Esophagus muscularis mucosa (tissue), 4 donors: ENCODE results near the gene ZNF280A. TPM values are rescaled to one million over a fixed set of nuclear protein-coding genes. Genes with fewer than 3 reads are reported as not detected.

Experiments
- DNase-seq: peaks from one replicate; pipeline ENCODE4 v3.0.0-alpha.2; 2017; ENCODE audit errors: extremely low spot score
- H3K27ac ChIP-seq, 4 donors: fragments of 200-600 bp; sonication (generic); replicated peaks in 1 of 4; 1 replicate in 3 of 4; 2 replicates in 1 of 4; pipeline ENCODE4 v1.5.1; 2016 to 2019; ENCODE audit warnings: mild to moderate bottlenecking in 1 of 4
- H3K27me3 ChIP-seq, 4 donors: fragments of 200-600 bp; sonication (generic); one replicate each; pipeline versions ENCODE4 v1.5.1 to v1.6.0; 2016 to 2019
- H3K36me3 ChIP-seq, 4 donors: fragments of 200-600 bp; sonication (generic); one replicate each; pipeline ENCODE4 v1.5.1; 2016 to 2019
- H3K4me1 ChIP-seq, 4 donors: fragments of 200-600 bp; sonication (generic); one replicate each; pipeline ENCODE4 v1.5.1; 2016 to 2019
- H3K4me3 ChIP-seq, 4 donors: fragments of 200-600 bp; sonication (generic); 1 replicate in 2 of 4; 2 replicates in 2 of 4; pipeline ENCODE4 v1.5.1; 2016 to 2019; ENCODE audit warnings: mild to moderate bottlenecking in 4 of 4, moderate library complexity in 1 of 4
- H3K9me3 ChIP-seq, 4 donors: fragments of 200-600 bp; sonication (generic); 1 replicate in 3 of 4; 2 replicates in 1 of 4; pipeline ENCODE4 v1.5.1; 2016 to 2019
- EP300 ChIP-seq: sonication (generic); formaldehyde crosslinking; IDR thresholded peaks from one replicate; pipeline ENCODE4 v1.6.1; 2017; ENCODE audit warnings: antibody characterized with exemption
- POLR2A ChIP-seq: fragments of 450-650 bp; IDR thresholded peaks from one replicate; pipeline ENCODE4 v1.6.1; 2017; ENCODE audit warnings: antibody characterized with exemption, moderate library complexity, mild to moderate bottlenecking, low read depth
- POLR2AphosphoS5 ChIP-seq, 2 donors: sonication (generic); formaldehyde crosslinking; IDR thresholded peaks; one replicate each; pipeline ENCODE4 v1.6.1; 2017; ENCODE audit warnings: antibody characterized with exemption in 2 of 2
- WGBS: methylation state at CpG from one replicate; pipeline ENCODE4 v1.1.5; 2018; 5-methylcytosine and 5-hydroxymethylcytosine counted together
- intact Hi-C: fragments of 100-400 bp; cut with DNase I; formaldehyde crosslinking; loops from one replicate; pipeline ENCODE4 v1.15.1; 2023
- total RNA-seq, 4 donors: library from RNA; depleted of rRNA; stranded (reverse); fragments of >200 nt; gene quantifications; one replicate each; pipeline versions ENCODE4 v1.1.0 to v1.2.1, GENCODE V29; 2016
- TF ChIP-seq, protein P1 (sequence below), 3 experiments: fragments of 200-600 bp in 2 of 3; fragments of 450-650 bp in 1 of 3; sonication (generic) in 2 of 3; IDR thresholded peaks; one replicate each; pipeline ENCODE4 v1.5.1; 2017 to 2019; ENCODE audit warnings: antibody characterized with exemption in 3 of 3, mild to moderate bottlenecking in 2 of 3, moderate library complexity in 1 of 3

ZNF280A gene
- total RNA-seq, 4 donors from 2014 or later, result not detected

DNA sequence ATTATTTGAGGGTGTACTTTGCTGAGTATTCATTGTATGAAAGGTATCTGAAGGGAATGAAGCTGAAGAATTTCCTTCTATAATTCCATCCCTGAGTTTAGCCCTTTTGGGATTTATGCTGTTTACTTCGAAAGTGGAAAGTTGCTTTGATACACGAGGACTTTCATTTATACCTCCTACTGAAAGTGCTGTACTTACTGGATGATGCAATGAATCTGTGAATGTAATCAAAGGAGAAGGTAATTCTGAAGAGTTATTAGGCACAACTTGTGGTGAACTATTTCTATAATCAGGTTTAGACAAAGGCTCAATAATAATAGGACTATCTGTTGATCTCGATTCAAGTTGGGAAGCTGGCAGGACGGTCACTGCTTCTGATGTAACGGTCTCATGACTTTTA, 31.3 kb downstream of the ZNF280A start:
- WGBS, result 95% methylated on average over 5 of the region's 5 CpGs
- H3K27me3 ChIP-seq, result no peaks in the 10 kb centered on the region
- TF ChIP-seq, protein P1, sequence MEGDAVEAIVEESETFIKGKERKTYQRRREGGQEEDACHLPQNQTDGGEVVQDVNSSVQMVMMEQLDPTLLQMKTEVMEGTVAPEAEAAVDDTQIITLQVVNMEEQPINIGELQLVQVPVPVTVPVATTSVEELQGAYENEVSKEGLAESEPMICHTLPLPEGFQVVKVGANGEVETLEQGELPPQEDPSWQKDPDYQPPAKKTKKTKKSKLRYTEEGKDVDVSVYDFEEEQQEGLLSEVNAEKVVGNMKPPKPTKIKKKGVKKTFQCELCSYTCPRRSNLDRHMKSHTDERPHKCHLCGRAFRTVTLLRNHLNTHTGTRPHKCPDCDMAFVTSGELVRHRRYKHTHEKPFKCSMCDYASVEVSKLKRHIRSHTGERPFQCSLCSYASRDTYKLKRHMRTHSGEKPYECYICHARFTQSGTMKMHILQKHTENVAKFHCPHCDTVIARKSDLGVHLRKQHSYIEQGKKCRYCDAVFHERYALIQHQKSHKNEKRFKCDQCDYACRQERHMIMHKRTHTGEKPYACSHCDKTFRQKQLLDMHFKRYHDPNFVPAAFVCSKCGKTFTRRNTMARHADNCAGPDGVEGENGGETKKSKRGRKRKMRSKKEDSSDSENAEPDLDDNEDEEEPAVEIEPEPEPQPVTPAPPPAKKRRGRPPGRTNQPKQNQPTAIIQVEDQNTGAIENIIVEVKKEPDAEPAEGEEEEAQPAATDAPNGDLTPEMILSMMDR (IDR thresholded peaks at IDR 0.05), result no peak
- TF ChIP-seq POLR2AphosphoS5 (IDR thresholded peaks at IDR 0.05), result no peak
- TF ChIP-seq POLR2A, result no peak
- no peak for TF ChIP-seq EP300
- intact Hi-C loops, result no loop called here
- DNase-seq, result no peak
- no peaks in the 10 kb centered on the region for H3K9me3 ChIP-seq
- H3K36me3 ChIP-seq, result peaks cover 0 to 3% (median 0%) of the 10 kb centered on the region in 4 donors
- no peaks in the 10 kb centered on the region for H3K4me1 ChIP-seq
- H3K4me3 ChIP-seq, result no peak overlapping the region
- no peak overlapping the region for H3K27ac ChIP-seq

DNA sequence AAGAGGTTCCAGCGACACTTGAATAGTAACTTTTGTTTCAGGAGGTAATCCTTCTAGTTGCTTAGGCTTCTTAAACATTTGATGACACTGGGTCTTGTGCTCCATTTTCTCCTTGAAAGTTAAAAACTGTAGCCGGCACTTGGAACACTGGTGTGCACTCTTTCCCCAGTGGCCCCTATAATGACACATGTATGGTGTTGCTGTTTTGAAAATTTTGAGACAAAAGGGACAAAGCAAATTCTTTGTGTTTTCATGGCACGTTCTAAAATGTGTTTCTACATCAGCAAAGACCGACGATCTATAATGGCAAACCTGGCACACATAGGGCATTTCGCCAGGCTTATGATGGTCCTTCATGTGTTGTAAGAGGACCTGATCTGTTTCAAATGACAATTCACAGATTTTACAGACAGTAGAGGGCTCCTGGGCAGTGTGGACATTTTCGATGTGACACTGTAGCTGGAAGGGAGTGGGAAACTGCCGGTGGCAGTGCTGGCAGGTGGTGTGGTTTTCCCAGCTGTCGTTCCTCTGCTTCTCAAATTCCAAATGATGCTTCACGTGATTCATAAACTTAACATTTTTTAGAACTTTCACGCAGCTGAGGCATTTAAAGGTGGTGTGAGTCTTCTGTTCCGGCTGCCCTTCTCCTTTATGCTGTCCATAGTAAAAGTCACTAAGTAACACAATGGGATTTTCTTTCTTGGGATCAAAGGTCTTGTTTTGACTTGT, 32.0 kb downstream of the ZNF280A start:
- intact Hi-C loops, result no loop called here
- no peak for DNase-seq
- Histone ChIP-seq H3K4me3 (no peak overlapping the region), H3K27me3 (no peaks in the 10 kb centered on the region), H3K9me3 (no peaks in the 10 kb centered on the region), H3K36me3 (no peaks in the 10 kb centered on the region), H3K27ac (no peak overlapping the region), H3K4me1 (no peaks in the 10 kb centered on the region)
- WGBS, result 85% methylated on average over 12 of the region's 12 CpGs
- TF ChIP-seq EP300 (no peak), POLR2AphosphoS5 (IDR thresholded peaks at IDR 0.05) (no peak), POLR2A (no peak)
- TF ChIP-seq, protein P1 (IDR thresholded peaks at IDR 0.05), result no peak

DNA sequence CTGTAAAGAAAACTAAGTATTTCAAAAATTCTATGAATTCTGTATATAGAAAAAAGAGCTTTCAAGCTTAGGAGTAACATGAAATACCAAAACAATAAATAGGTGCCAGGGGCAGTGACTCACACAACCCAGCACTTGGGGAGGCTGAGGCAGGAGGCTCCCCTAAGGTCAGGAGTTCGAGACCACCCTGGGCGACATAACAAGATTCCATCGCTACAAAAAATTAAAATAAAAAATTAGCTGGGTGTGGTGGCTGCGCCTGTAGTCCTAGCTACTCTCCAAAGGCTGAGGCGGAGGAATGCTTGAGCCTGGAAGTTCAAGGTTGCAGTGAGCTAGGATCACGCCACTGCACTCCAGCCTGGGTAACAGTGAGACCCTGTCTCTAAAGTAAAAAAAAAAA, 33.0 kb downstream of the ZNF280A start:
- no peak for DNase-seq
- Histone ChIP-seq H3K4me3 (no peak overlapping the region), H3K9me3 (no peaks in the 10 kb centered on the region), H3K27ac (no peak overlapping the region), H3K36me3 (no peaks in the 10 kb centered on the region), H3K4me1 (no peaks in the 10 kb centered on the region), H3K27me3 (no peaks in the 10 kb centered on the region)
- TF ChIP-seq POLR2AphosphoS5 (IDR thresholded peaks at IDR 0.05), result no peak
- TF ChIP-seq, protein P1 (IDR thresholded peaks at IDR 0.05), result no peak
- TF ChIP-seq EP300, result no peak
- TF ChIP-seq POLR2A, result no peak
- 98% methylated on average over 6 of the region's 6 CpGs for WGBS
- intact Hi-C loops, result no loop called here

DNA sequence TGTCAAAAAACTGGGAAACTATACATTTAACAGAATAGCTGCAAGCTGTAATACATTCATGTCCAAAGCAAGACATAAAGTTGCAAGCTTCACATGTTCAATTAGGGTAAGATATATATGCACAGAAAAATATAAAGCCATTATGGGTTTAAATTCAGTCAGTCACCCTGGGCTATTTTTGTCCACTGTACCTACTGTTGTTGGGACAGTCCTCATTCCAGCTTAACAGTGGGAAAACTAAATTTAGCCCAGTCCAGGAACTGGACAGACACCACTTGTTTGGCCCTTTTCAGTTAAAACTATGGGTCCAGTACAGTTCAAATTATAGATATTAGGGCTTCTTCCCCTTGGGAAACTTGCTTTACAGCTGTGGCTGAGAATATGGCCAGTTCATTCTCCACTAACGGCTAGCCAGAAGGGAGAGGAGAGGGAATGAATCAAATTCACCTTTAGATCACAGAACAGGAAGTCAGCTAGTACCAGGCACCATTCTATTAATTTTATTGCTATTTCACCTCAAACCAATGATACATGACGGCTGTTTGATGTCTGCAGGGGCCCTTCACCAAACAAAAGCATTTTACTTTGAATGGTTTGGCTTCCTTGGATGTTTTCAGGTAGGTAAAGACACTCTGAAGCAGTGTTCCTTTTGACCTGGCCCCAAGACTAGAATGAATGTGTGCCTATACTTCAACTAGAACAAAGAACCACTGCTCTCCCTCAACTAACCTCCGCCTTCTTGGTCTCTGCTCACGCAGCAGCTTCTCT, 33.8 kb downstream of the ZNF280A start:
- Histone ChIP-seq H3K4me3 (no peak overlapping the region), H3K36me3 (no peaks in the 10 kb centered on the region), H3K4me1 (no peaks in the 10 kb centered on the region), H3K9me3 (no peaks in the 10 kb centered on the region), H3K27ac (no peak overlapping the region), H3K27me3 (no peaks in the 10 kb centered on the region)
- TF ChIP-seq EP300 (no peak), POLR2A (no peak), POLR2AphosphoS5 (IDR thresholded peaks at IDR 0.05) (no peak)
- TF ChIP-seq, protein P1 (IDR thresholded peaks at IDR 0.05), result no peak
- no peak for DNase-seq
- WGBS, result 94% methylated on average over 4 of the region's 4 CpGs
- intact Hi-C loops, result no loop called here
